GM23248 (cell line): Measurements from ENCODE around the gene NBPF4.

ENCODE experiments used
- EZH2 ChIP-seq: fragments of 200-600 bp; sonication (generic); IDR thresholded peaks from 2 replicates; pipeline ENCODE4 v1.6.1; 2018; ENCODE audit warnings: antibody characterized with exemption, mild to moderate bottlenecking; ENCODE audit not compliant: insufficient read depth, poor library complexity, severe bottlenecking
- EZH2phosphoT487 ChIP-seq: fragments of 200-600 bp; sonication (generic); IDR thresholded peaks from 2 replicates; pipeline ENCODE4 v1.6.1; 2018; ENCODE audit warnings: antibody characterized with exemption, moderate library complexity, mild to moderate bottlenecking, low read depth; ENCODE audit not compliant: insufficient read depth

DNA sequence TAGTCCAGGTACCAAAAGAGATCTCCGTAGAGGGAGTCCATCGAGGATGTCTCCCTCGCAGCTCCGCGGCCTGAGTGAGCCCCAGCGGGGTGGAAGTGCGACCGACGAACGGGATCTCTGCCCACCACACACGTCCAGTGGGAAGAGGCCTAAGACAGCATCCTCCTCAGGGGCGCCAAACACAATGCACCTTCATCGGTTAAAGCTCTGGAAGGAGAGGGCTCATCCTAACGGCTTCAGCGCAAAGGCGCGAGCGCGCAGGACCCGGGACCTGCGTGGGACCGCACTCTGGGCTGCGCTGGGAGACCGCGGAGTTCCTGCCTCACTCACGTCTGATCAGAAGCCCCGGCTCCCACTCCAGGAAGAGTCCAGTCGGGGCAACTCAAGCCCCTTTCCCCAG, 51.3 kb downstream of the NBPF4 start:
- no peak for TF ChIP-seq EZH2
- TF ChIP-seq EZH2phosphoT487 = no peak
